Type B pancreatic cell (in vitro differentiated cells): Measurements from ENCODE around the gene OGDH. TPM values are rescaled to one million over a fixed set of nuclear protein-coding genes. Genes with fewer than 3 reads are reported as not detected.
A peak's percentile ranks its signal among the peaks of the same experiment; 100 is the strongest.

Experiments
- DNase-seq: peaks from one replicate; pipeline ENCODE4 v3.0.0; 2021; ENCODE audit warnings: mixed read lengths; ENCODE audit not compliant: unreplicated experiment; ENCODE audit errors: extremely low spot score
- H3K27ac Mint-ChIP-seq: 2 replicates; pipeline ENCODE4 v1.8.0; 2021; ENCODE audit warnings: mild to moderate bottlenecking, mixed read lengths
- H3K27me3 Mint-ChIP-seq: 2 replicates; pipeline ENCODE4 v1.8.0; 2021; ENCODE audit warnings: mixed read lengths
- H3K36me3 Mint-ChIP-seq: 2 replicates; pipeline ENCODE4 v1.8.0; 2021; ENCODE audit warnings: mixed read lengths
- H3K4me1 Mint-ChIP-seq: one replicate; pipeline ENCODE4 v1.8.0; 2021; ENCODE audit warnings: mixed read lengths; ENCODE audit not compliant: unreplicated experiment
- H3K4me3 Mint-ChIP-seq: 2 replicates; pipeline ENCODE4 v1.8.0; 2021; ENCODE audit warnings: mild to moderate bottlenecking, mixed read lengths
- H3K9me3 Mint-ChIP-seq: 2 replicates; pipeline ENCODE4 v1.8.0; 2021; ENCODE audit warnings: mixed read lengths
- CTCF ChIP-seq: fragments of 200-600 bp; sonication (generic); conservative IDR thresholded peaks from 2 replicates; pipeline ENCODE4 v1.5.0; 2021; ENCODE audit warnings: antibody characterized with exemption, mild to moderate bottlenecking
- total RNA-seq: library from RNA; stranded (reverse); gene quantifications from 2 replicates; pipeline ENCODE4 v1.2.1, GENCODE V29; 2021; ENCODE audit warnings: low replicate concordance

Gene OGDH
- total RNA-seq, 1 donor from 2014 or later = 92.8 TPM

GRCh38 chr7:44563171-44563679 is 43.2 kb upstream of the OGDH start:
- Mint-ChIP-seq H3K27ac (peak overlapping the region; percentile 55), H3K36me3 (peaks cover 7% of the 10 kb centered on the region), H3K9me3 (no peaks in the 10 kb centered on the region), H3K4me1 (no peaks in the 10 kb centered on the region), H3K27me3 (peaks cover 3% of the 10 kb centered on the region), H3K4me3 (no peak overlapping the region)
- DNase-seq = no peak
- TF ChIP-seq CTCF = no peak

- Mint-ChIP-seq H3K27ac (no peak overlapping the region), H3K9me3 (no peaks in the 10 kb centered on the region), H3K27me3 (no peaks in the 10 kb centered on the region), H3K4me1 (no peaks in the 10 kb centered on the region), H3K4me3 (no peak overlapping the region), H3K36me3 (peaks cover 14% of the 10 kb centered on the region)
- no peak for TF ChIP-seq CTCF
- DNase-seq = no peak
These were observed 41.8 kb upstream of the OGDH start for GRCh38 chr7:44564606-44565005.

GRCh38 chr7:44565097-44565794 is 41.2 kb upstream of the OGDH start:
- H3K27ac Mint-ChIP-seq = peak overlapping the region; percentile 70
- no peaks in the 10 kb centered on the region for H3K9me3 Mint-ChIP-seq
- no peak overlapping the region for H3K4me3 Mint-ChIP-seq
- DNase-seq = no peak
- H3K4me1 Mint-ChIP-seq = no peaks in the 10 kb centered on the region
- no peaks in the 10 kb centered on the region for H3K27me3 Mint-ChIP-seq
- peaks cover 17% of the 10 kb centered on the region for H3K36me3 Mint-ChIP-seq
- TF ChIP-seq CTCF = peak; percentile 94

- peak; percentile 43 for TF ChIP-seq CTCF
- no peak overlapping the region for H3K4me3 Mint-ChIP-seq
- H3K36me3 Mint-ChIP-seq = peaks cover 17% of the 10 kb centered on the region
- peak overlapping the region; percentile 70 for H3K27ac Mint-ChIP-seq
- DNase-seq = no peak
- H3K4me1 Mint-ChIP-seq = no peaks in the 10 kb centered on the region
- H3K27me3 Mint-ChIP-seq = no peaks in the 10 kb centered on the region
- H3K9me3 Mint-ChIP-seq = no peaks in the 10 kb centered on the region
These were observed 40.5 kb upstream of the OGDH start for GRCh38 chr7:44565795-44566559.

GRCh38 chr7:44566680-44567079 is 39.7 kb upstream of the OGDH start:
- Mint-ChIP-seq H3K4me3 (no peak overlapping the region), H3K36me3 (peaks cover 22% of the 10 kb centered on the region), H3K27ac (no peak overlapping the region)

More at GRCh38 chr7:44566680-44567079, 39.7 kb upstream of the OGDH start:
- no peak for TF ChIP-seq CTCF
- Mint-ChIP-seq H3K27me3 (no peaks in the 10 kb centered on the region), H3K9me3 (no peaks in the 10 kb centered on the region), H3K4me1 (no peaks in the 10 kb centered on the region)
- no peak for DNase-seq
